HCT116 (cell line): ENCODE data around the gene ITGB7. TPM values are rescaled to one million over a fixed set of nuclear protein-coding genes. Genes with fewer than 3 reads are reported as not detected.

Experiments used
- ATAC-seq: fragments of 200-7000 bp; cut with Tn5 transposase; 2 replicates; pipeline ENCODE4 v1.9.1; 2020; ENCODE audit warnings: mild to moderate bottlenecking, moderate library complexity
- BruUV-seq: library from RNA; stranded (reverse); fragments of 400-500 nt; replicated peaks from 2 replicates; lab custom pipeline; 2021; lab: Mats Ljungman, UMichigan
- CTCF ChIA-PET: fragments of 300-600 bp; sonication (Branson Sonifier 250); formaldehyde crosslinking; loops from one replicate; lab custom pipeline; 2021; ENCODE audit warnings: antibody characterized with exemption; lab: Charles Lee
- POLR2A ChIA-PET: fragments of 300-600, 350-600 bp; sonication (Branson Sonifier 250); formaldehyde crosslinking; loops from one replicate; lab custom pipeline; 2021; ENCODE audit warnings: antibody characterized with exemption; lab: Charles Lee
- RAD21 ChIA-PET, 2 experiments: fragments of 300-600 bp; sonication (Branson Sonifier 250); formaldehyde crosslinking; loops; one replicate each; lab custom pipeline; 2023; ENCODE audit warnings: low total read pairs in 2 of 2; ENCODE audit not compliant: uncharacterized antibody in 2 of 2, unreplicated experiment in 2 of 2, low non-redundant PET in 1 of 2; lab: Charles Lee
- DNase-seq: peaks from one replicate; pipeline ENCODE4 v3.0.0-alpha.2; 2010; ENCODE audit warnings: low read depth, low spot score
- H2AFZ ChIP-seq: fragments of 200-600 bp; shearing (Covaris generic), sonication (generic); 2 replicates; pipeline ENCODE4 v1.6.1; 2017; ENCODE audit warnings: low read depth, mixed run types, mixed read lengths, antibody characterized with exemption, low read length; ENCODE audit not compliant: poor library complexity, severe bottlenecking
- H3K27ac ChIP-seq: 2 replicates; pipeline ENCODE4 v1.5.1; 2012; ENCODE audit warnings: low read depth, low read length
- H3K27me3 ChIP-seq: fragments of 200-600 bp; sonication (generic); 2 replicates; pipeline ENCODE4 v1.6.1; 2016; ENCODE audit warnings: mixed run types, low read length, mixed read lengths; ENCODE audit not compliant: insufficient read depth
- H3K36me3 ChIP-seq, 2 experiments: fragments of 200-500 bp in 1 of 2; fragments of 200-600 bp in 1 of 2; sonication (Bioruptor generic) in 1 of 2; sonication (generic) in 1 of 2; 2 replicates each; pipeline versions ENCODE4 v1.5.1 to v1.6.1; 2014 to 2016; ENCODE audit warnings: low read length in 2 of 2, inconsistent platforms in 1 of 2, mixed read lengths in 1 of 2, mixed run types in 1 of 2; ENCODE audit not compliant: insufficient read depth in 2 of 2, control insufficient read depth in 1 of 2
- H3K4me1 ChIP-seq, 2 experiments: fragments of 200-600 bp in 1 of 2; sonication (generic) in 1 of 2; 2 replicates each; pipeline versions ENCODE4 v1.5.1 to v1.6.1; 2012 to 2017; ENCODE audit warnings: low read length in 2 of 2, inconsistent platforms in 1 of 2, mild to moderate bottlenecking in 1 of 2, mixed read lengths in 1 of 2, mixed run types in 1 of 2, moderate library complexity in 1 of 2; ENCODE audit not compliant: insufficient read depth in 2 of 2, control insufficient read depth in 1 of 2
- H3K4me2 ChIP-seq: fragments of 200-600 bp; sonication (generic); 2 replicates; pipeline ENCODE4 v1.6.1; 2017; ENCODE audit warnings: mixed run types, low read length, mixed read lengths
- H3K4me3 ChIP-seq, 2 experiments: fragments of 200-600 bp in 1 of 2; sonication (generic) in 1 of 2; replicated peaks in 1 of 2; 2 replicates each; pipeline ENCODE4 v1.5.1; 2011 to 2016; ENCODE audit warnings: low read length in 2 of 2, control low read depth in 1 of 2, low read depth in 1 of 2, mild to moderate bottlenecking in 1 of 2, mixed read lengths in 1 of 2, mixed run types in 1 of 2
- H3K79me2 ChIP-seq: fragments of 200-600 bp; sonication (generic); 2 replicates; pipeline ENCODE4 v1.6.1; 2017; ENCODE audit warnings: mild to moderate bottlenecking, mixed run types, low read length, moderate library complexity, mixed read lengths; ENCODE audit not compliant: insufficient read depth
- H3K9ac ChIP-seq: fragments of 200-600 bp; sonication (generic); 2 replicates; pipeline ENCODE4 v1.6.1; 2016; ENCODE audit warnings: low read length, mixed read lengths
- H3K9me2 ChIP-seq: fragments of 200-600 bp; sonication (generic), shearing (Covaris generic); 2 replicates; pipeline ENCODE4 v1.6.1; 2017; ENCODE audit warnings: mixed run types, mild to moderate bottlenecking, moderate library complexity; ENCODE audit not compliant: insufficient read depth
- H3K9me3 ChIP-seq, 2 experiments: fragments of 200-500 bp in 1 of 2; fragments of 200-600 bp in 1 of 2; sonication (Bioruptor generic) in 1 of 2; sonication (generic) in 1 of 2; 2 replicates each; pipeline ENCODE4 v1.6.1; 2014 to 2017; ENCODE audit warnings: low read length in 2 of 2, mixed read lengths in 2 of 2, inconsistent platforms in 1 of 2, low read depth in 1 of 2, mild to moderate bottlenecking in 1 of 2, mixed run types in 1 of 2, moderate library complexity in 1 of 2; ENCODE audit not compliant: control insufficient read depth in 1 of 2, insufficient read depth in 1 of 2
- H4K20me1 ChIP-seq: fragments of 200-600 bp; sonication (generic), shearing (Covaris generic); 2 replicates; pipeline ENCODE4 v1.6.1; 2017; ENCODE audit warnings: mixed run types, mild to moderate bottlenecking, moderate library complexity; ENCODE audit not compliant: insufficient read depth
- CBX3 ChIP-seq: IDR thresholded peaks from 2 replicates; pipeline ENCODE4 v1.6.1; 2012; ENCODE audit warnings: low read depth
- CEBPB ChIP-seq: IDR thresholded peaks from 2 replicates; pipeline ENCODE4 v1.6.1; 2012; ENCODE audit warnings: low read depth
- ELF1 ChIP-seq: IDR thresholded peaks from 2 replicates; pipeline ENCODE4 v1.6.1; 2012; ENCODE audit warnings: low read depth, borderline replicate concordance
- FOSL1 ChIP-seq: IDR thresholded peaks from 2 replicates; pipeline ENCODE4 v1.6.1; 2012; ENCODE audit warnings: low read depth
- POLR2AphosphoS5 ChIP-seq: IDR thresholded peaks from 2 replicates; pipeline ENCODE4 v1.6.1; 2011; ENCODE audit warnings: mild to moderate bottlenecking, low read depth, low read length, moderate library complexity
- RAD21 ChIP-seq: IDR thresholded peaks from 2 replicates; pipeline ENCODE4 v1.6.1; 2012; ENCODE audit warnings: low read depth, mild to moderate bottlenecking
- SRF ChIP-seq: IDR thresholded peaks from 2 replicates; pipeline ENCODE4 v1.6.1; 2012; ENCODE audit warnings: low read depth
- TCF7L2 ChIP-seq: IDR thresholded peaks from 2 replicates; pipeline ENCODE4 v1.7.0; 2011; ENCODE audit warnings: borderline replicate concordance, inconsistent platforms; ENCODE audit not compliant: insufficient read depth, insufficient read length; ENCODE audit errors: extremely low read depth
- ZFX ChIP-seq: fragments of 450-650 bp; IDR thresholded peaks from 2 replicates; pipeline ENCODE4 v1.6.1; 2017
- intact Hi-C: fragments of 100-400 bp; cut with micrococcal nuclease; formaldehyde crosslinking; loops from 2 replicates; pipeline ENCODE4 v1.10.0; 2022
- total RNA-seq: library from RNA; stranded (reverse); gene quantifications from one replicate; pipeline ENCODE4 v1.2.1, GENCODE V29; 2021; ENCODE audit not compliant: unreplicated experiment

Gene ITGB7
- total RNA-seq, 1 experiment from 2014 or later: 1.9 TPM

DNA sequence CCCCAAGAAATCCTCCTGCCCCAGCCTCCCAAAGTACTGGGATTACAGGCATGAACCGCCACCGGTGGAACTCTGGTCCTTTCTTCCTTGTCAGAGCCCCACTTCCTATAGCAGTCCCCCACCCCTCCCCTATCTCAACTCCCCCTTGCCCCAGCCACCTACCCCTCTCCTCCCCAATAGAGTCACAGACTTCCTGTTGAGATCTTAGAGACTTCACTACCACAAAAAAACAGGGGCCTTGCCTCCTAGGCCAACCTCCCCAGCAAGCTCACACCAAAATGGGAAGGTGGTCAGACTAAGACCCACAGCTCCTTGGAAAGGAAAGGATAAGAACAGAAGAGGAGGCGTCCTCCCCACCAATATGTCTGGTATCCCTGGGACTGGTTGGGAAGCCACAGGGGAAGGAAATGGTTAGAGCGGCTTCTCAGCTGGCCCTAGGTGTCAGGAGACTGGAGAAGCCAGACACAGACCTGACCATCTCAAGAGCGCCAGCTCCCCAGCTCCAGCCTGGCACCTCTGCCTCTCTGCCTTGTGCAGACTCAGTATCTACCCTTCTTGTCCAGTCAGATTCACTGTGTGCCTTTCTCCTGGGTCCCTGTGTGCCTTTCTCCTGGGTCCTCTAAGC, 8.5 kb downstream of the ITGB7 start:
- Histone ChIP-seq H4K20me1 (no peaks in the 10 kb centered on the region), H3K4me3 (no peak overlapping the region), H3K9me3 (no peaks in the 10 kb centered on the region), H3K4me1 (peaks cover 3 to 26% of the 10 kb centered on the region in 2 experiments; a peak in 3 of 4 replicates), H3K9ac (no peak overlapping the region), H3K9me2 (no peaks in the 10 kb centered on the region), H3K4me2 (no peak overlapping the region), H3K27me3 (no peaks in the 10 kb centered on the region), H3K36me3 (no peaks in the 10 kb centered on the region), H3K27ac (no peak overlapping the region), H3K79me2 (no peaks in the 10 kb centered on the region), H2AFZ (no peak overlapping the region)
- no TSS peak for BruUV-seq
- ChIA-PET POLR2A (no interaction called here), RAD21 (interaction anchor here in 1 of 2 experiments (1.6 kb wide), 1 partner anchor 133 kb away, joined by 3 read pairs; no protein-coding TSS in a partner anchor), CTCF (interaction anchor here (0.6 to 3.3 kb wide), 7 partner anchors 8 to 303 kb away, joined by 3 to 36 read pairs (median 4); partner anchors contain the start of gene TARBP2)
- ATAC-seq (no peak), DNase-seq (no peak)
- TF ChIP-seq FOSL1: no peak
- TF ChIP-seq CEBPB: no peak
- TF ChIP-seq CBX3: no peak
- no peak for TF ChIP-seq SRF
- TF ChIP-seq ELF1: no peak
- no peak for TF ChIP-seq ZFX
- TF ChIP-seq TCF7L2: no peak
- TF ChIP-seq RAD21: no peak
- no peak for TF ChIP-seq POLR2AphosphoS5
- intact Hi-C loops: no loop called here
